K562 (cell line): ENCODE measurements around the gene HOXD12. TPM values are rescaled to one million over a fixed set of nuclear protein-coding genes. Genes with fewer than 3 reads are reported as not detected.
A peak's percentile ranks its signal among the peaks of the same experiment; 100 is the strongest.

ENCODE experiments used
- ASH1L ChIP-seq: fragments of 450-650 bp; IDR thresholded peaks from 2 replicates; pipeline ENCODE4 v1.6.1; 2018; ENCODE audit warnings: borderline replicate concordance, mild to moderate bottlenecking, low read depth; ENCODE audit not compliant: partially characterized antibody
- C11orf30 ChIP-seq: fragments of 450-650 bp; IDR thresholded peaks from 2 replicates; pipeline ENCODE4 v1.6.1; 2016; ENCODE audit warnings: low read depth, mild to moderate bottlenecking
- CREB1 ChIP-seq, 2 experiments: sonication (generic) in 1 of 2; formaldehyde crosslinking in 1 of 2; IDR thresholded peaks; 2 replicates each; pipeline versions ENCODE4 v1.6.1 to v1.8.0; 2012 to 2022; ENCODE audit warnings: inconsistent platforms in 1 of 2, mild to moderate bottlenecking in 1 of 2, missing genetic modification reagents in 1 of 2, moderate library complexity in 1 of 2
- DACH1 ChIP-seq: fragments of 450-650 bp; IDR thresholded peaks from 2 replicates; pipeline ENCODE4 v1.6.1; 2018; ENCODE audit not compliant: partially characterized antibody
- ESRRB ChIP-seq: fragments of 250-450 bp; sonication (Bioruptor Pico); IDR thresholded peaks from 2 replicates; pipeline ENCODE4 v1.5.0; 2020; ENCODE audit warnings: mild to moderate bottlenecking, moderate library complexity, borderline replicate concordance
- GABPA ChIP-seq: fragments of 200-800 bp; sonication (Bioruptor generic); conservative IDR thresholded peaks from 2 replicates; pipeline ENCODE4 v1.6.1; 2016; ENCODE audit warnings: low read depth, missing genetic modification characterization, missing compliant biosample characterization
- HIVEP1 ChIP-seq: fragments of 250-450 bp; sonication (Bioruptor Pico); IDR thresholded peaks from 2 replicates; pipeline ENCODE4 v1.4.0; 2020; ENCODE audit warnings: mild to moderate bottlenecking
- HMG20A ChIP-seq: fragments of 450-650 bp; formaldehyde crosslinking; conservative IDR thresholded peaks from 2 replicates; pipeline ENCODE4 v1.4.0; 2020; ENCODE audit warnings: mild to moderate bottlenecking, mixed read lengths
- HOXB6 ChIP-seq: fragments of 250-450 bp; sonication (Bioruptor Pico); IDR thresholded peaks from 2 replicates; pipeline ENCODE4 v1.5.1; 2022; ENCODE audit warnings: mild to moderate bottlenecking, borderline replicate concordance
- ILF3 ChIP-seq: fragments of 450-650 bp; IDR thresholded peaks from 2 replicates; pipeline ENCODE4 v1.6.1; 2018; ENCODE audit warnings: antibody characterized with exemption, mild to moderate bottlenecking, moderate library complexity, borderline replicate concordance
- KHSRP ChIP-seq: fragments of 450-650 bp; IDR thresholded peaks from 2 replicates; pipeline ENCODE4 v1.6.1; 2017
- MCM5 ChIP-seq: fragments of 450-650 bp; IDR thresholded peaks from 2 replicates; pipeline ENCODE4 v1.6.1; 2016; ENCODE audit warnings: low read depth
- MED1 ChIP-seq: sonication (generic); formaldehyde crosslinking; IDR thresholded peaks from 2 replicates; pipeline ENCODE4 v1.8.1; 2023; ENCODE audit warnings: missing genetic modification reagents, borderline replicate concordance
- MXI1 ChIP-seq: IDR thresholded peaks from 2 replicates; pipeline ENCODE4 v1.6.1; 2011; ENCODE audit warnings: low read depth, mild to moderate bottlenecking, improper control_type of control experiment, low read length
- NUFIP1 ChIP-seq: fragments of 450-650 bp; IDR thresholded peaks from 2 replicates; pipeline ENCODE4 v1.6.1; 2018; ENCODE audit not compliant: partially characterized antibody
- POU5F1 ChIP-seq: fragments of 150-350 bp; IDR thresholded peaks from 2 replicates; pipeline ENCODE4 v1.6.1; 2014; ENCODE audit warnings: borderline replicate concordance, low read length, low read depth, mild to moderate bottlenecking; ENCODE audit not compliant: partially characterized antibody
- PRMT5 ChIP-seq: sonication (generic); formaldehyde crosslinking; IDR thresholded peaks from 2 replicates; pipeline ENCODE4 v1.5.0; 2020; ENCODE audit warnings: missing genetic modification reagents
- SIX5 ChIP-seq, 2 experiments: IDR thresholded peaks; 2 replicates each; pipeline ENCODE4 v1.6.1; 2011; ENCODE audit warnings: low read length in 2 of 2, borderline replicate concordance in 1 of 2, low read depth in 1 of 2, mild to moderate bottlenecking in 1 of 2, moderate library complexity in 1 of 2; ENCODE audit not compliant: insufficient read depth in 1 of 2
- SMARCB1 ChIP-seq: IDR thresholded peaks from 2 replicates; pipeline ENCODE4 v1.6.1; 2011; ENCODE audit warnings: improper control_type of control experiment, low read depth; ENCODE audit not compliant: insufficient read length
- SNIP1 ChIP-seq: fragments of 450-650 bp; IDR thresholded peaks from 2 replicates; pipeline ENCODE4 v1.7.1; 2017; ENCODE audit warnings: low read depth, mild to moderate bottlenecking
- SP2 ChIP-seq: IDR thresholded peaks from 2 replicates; pipeline ENCODE4 v1.6.1; 2011; ENCODE audit warnings: mild to moderate bottlenecking, low read depth, low read length, moderate library complexity; ENCODE audit not compliant: poor library complexity, severe bottlenecking; ENCODE audit errors: extremely low read depth
- TCF7L2 ChIP-seq: fragments of 150-350 bp; IDR thresholded peaks from 2 replicates; pipeline ENCODE4 v1.6.1; 2016; ENCODE audit warnings: low read depth, mild to moderate bottlenecking, low read length, moderate library complexity
- YY1 ChIP-seq, 3 experiments: IDR thresholded peaks; 2 replicates each; pipeline ENCODE4 v1.6.1; 2011; ENCODE audit warnings: low read length in 2 of 3, mild to moderate bottlenecking in 2 of 3, moderate library complexity in 2 of 3, borderline replicate concordance in 1 of 3, control low read depth in 1 of 3, low read depth in 1 of 3; ENCODE audit not compliant: insufficient read depth in 3 of 3, insufficient replicate concordance in 2 of 3, control insufficient read depth in 1 of 3, insufficient read length in 1 of 3; ENCODE audit errors: extremely low read depth in 1 of 3
- ZBTB17 ChIP-seq: fragments of 450-650 bp; formaldehyde crosslinking; IDR thresholded peaks from 2 replicates; pipeline ENCODE4 v1.4.0; 2020; ENCODE audit warnings: mild to moderate bottlenecking
- ZC3H11A ChIP-seq: IDR thresholded peaks from 2 replicates; pipeline ENCODE4 v1.6.1; 2012; ENCODE audit warnings: low read depth, low read length, improper control_type of control experiment
- ZNF143 ChIP-seq: sonication (generic); formaldehyde crosslinking; IDR thresholded peaks from 2 replicates; pipeline ENCODE4 v1.9.0; 2022; ENCODE audit warnings: mild to moderate bottlenecking, missing genetic modification reagents
- ZNF175 ChIP-seq: fragments of 200-800 bp; sonication (Bioruptor generic); IDR thresholded peaks from 2 replicates; pipeline ENCODE4 v1.6.1; 2016; ENCODE audit warnings: low read depth, mild to moderate bottlenecking, missing genetic modification characterization, missing compliant biosample characterization
- ZNF224 ChIP-seq: sonication (generic); formaldehyde crosslinking; IDR thresholded peaks from 2 replicates; pipeline ENCODE4 v1.8.0; 2022; ENCODE audit warnings: mild to moderate bottlenecking, missing genetic modification reagents
- ZNF3 ChIP-seq: fragments of 250-450 bp; sonication (Bioruptor Pico); IDR thresholded peaks from 2 replicates; pipeline ENCODE4 v1.5.0; 2021; ENCODE audit warnings: mild to moderate bottlenecking, moderate library complexity
- ZNF316 ChIP-seq: fragments of 450-650 bp; IDR thresholded peaks from 2 replicates; pipeline ENCODE4 v1.6.1; 2016
- ZSCAN32 ChIP-seq: fragments of 450-650 bp; formaldehyde crosslinking; IDR thresholded peaks from 2 replicates; pipeline ENCODE4 v1.4.0; 2020; ENCODE audit warnings: mild to moderate bottlenecking, moderate library complexity
- polyA plus RNA-seq, 8 experiments: library from polyadenylated mRNA; depleted of rRNA in 4 of 8; stranded (reverse) in 5 of 8; unstranded in 3 of 8; fragments of >200 nt; fragmentation: Nextera tagmentation in 2 of 8; fragmentation: Illumina TruSeq in 1 of 8; extraction: Ambion mirVana in 2 of 8; extraction: Trizol in 1 of 8; gene quantifications; 2 replicates each; pipeline versions ENCODE4 v1.2.1 to v1.2.3, GENCODE V29; 2011 to 2014; ENCODE audit warnings: inconsistent platforms in 1 of 8, missing spikeins in 1 of 8
- total RNA-seq, 7 experiments: library from RNA; depleted of rRNA in 6 of 7; stranded (reverse); fragments of >200 nt in 6 of 7; fragmentation: Illumina TruSeq in 2 of 7; extraction: Trizol in 2 of 7; gene quantifications; 2 replicates each; pipeline versions ENCODE4 v1.2.1 to v1.2.3, GENCODE V29; 2011 to 2021; ENCODE audit warnings: low replicate concordance in 1 of 7

The HOXD12 gene
- total and polyA plus RNA-seq, 9 of the 15 experiments (the other 6 are each of a cell fraction or from before 2014, with no cell fraction given) = not detected

DNA sequence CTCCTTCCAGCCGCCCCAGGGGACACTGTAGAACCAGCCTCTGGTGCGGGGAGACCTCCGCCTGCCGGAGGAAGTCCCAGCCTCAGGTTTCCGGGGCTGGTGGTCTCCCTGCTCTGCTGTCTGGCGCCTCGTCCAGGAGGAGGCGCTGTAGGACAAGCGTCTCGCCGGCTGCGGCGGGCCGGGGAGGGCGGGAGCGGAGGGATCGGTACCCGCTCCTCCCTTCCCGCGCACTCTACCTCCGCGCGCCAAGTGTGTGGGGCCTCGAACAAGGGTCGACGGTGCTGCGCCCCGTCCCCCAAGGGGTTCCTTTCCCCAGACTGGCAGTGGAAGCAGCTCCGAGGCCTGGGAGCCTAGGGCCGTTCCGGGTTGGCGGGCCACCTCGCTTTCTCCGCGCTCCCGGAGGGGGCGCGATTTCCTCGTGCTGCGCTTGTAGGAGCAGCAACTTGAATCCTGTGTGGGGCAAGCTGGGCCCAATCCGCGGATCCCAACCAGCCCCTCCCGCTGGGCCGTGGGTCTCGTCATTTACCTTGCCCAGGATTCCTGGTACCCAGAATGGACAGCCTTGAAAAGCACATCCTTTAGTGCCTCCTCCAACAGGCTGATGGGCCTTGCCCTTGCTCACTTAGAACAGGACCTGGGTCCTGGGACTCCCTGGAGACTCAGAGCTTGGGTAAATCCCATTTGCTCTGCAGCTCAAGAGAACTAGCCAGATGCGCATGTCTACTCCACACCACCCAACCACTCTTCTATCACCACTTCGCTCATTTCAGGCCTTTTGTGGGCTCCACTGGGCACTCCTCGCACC is 41.1 kb downstream of the HOXD12 start (continued):
- TF ChIP-seq HIVEP1 (CRISPR knock-in tag) (no peak), ZNF143 (CRISPR knock-in tag) (peak; percentile 38; the same call in 1 of the 2 replicates), ASH1L (no peak), ZNF316 (no peak), ZBTB17 (no peak), MCM5 (no peak), SIX5 (IDR thresholded peaks at IDR 0.05; ENCODE audit: borderline replicate concordance in 1 of 2, insufficient read depth in 1 of 2, low read depth in 1 of 2, low read length in 2 of 2) (no peak), ZNF175 (no peak), ZSCAN32 (CRISPR knock-in tag) (no peak), MXI1 (no peak), NUFIP1 (no peak), ILF3 (no peak), KHSRP (no peak), TCF7L2 (no peak), CREB1 (IDR thresholded peaks at IDR 0.05) (no peak), CREB1 (CRISPR knock-in tag; IDR thresholded peaks at IDR 0.05) (no peak), ZNF224 (CRISPR knock-in tag) (no peak), MED1 (CRISPR knock-in tag) (no peak), SP2 (no peak), SNIP1 (no peak), DACH1 (no peak), POU5F1 (no peak), YY1 (IDR thresholded peaks at IDR 0.05; ENCODE audit: borderline replicate concordance in 1 of 3, control insufficient read depth in 1 of 3, extremely low read depth in 1 of 3, insufficient read depth in 3 of 3, insufficient read length in 1 of 3, insufficient replicate concordance in 2 of 3, low read depth in 1 of 3, low read length in 2 of 3) (peak in 1 of 3 experiments; percentile 26), ZC3H11A (no peak), SMARCB1 (no peak), HMG20A (CRISPR knock-in tag) (no peak), ESRRB (CRISPR knock-in tag) (no peak), HOXB6 (CRISPR knock-in tag) (no peak), PRMT5 (CRISPR knock-in tag) (no peak), GABPA (tag) (peak; percentile 45; the same call in 1 of the 2 replicates), ZNF3 (CRISPR knock-in tag) (no peak), C11orf30 (no peak)
